ENCODE data around the gene HNRNPC. TPM values are rescaled to one million over a fixed set of nuclear protein-coding genes. Genes with fewer than 3 reads are reported as not detected.

Gene HNRNPC
- total RNA-seq, 1 experiment from 2014 or later = 1,062 TPM

DNA sequence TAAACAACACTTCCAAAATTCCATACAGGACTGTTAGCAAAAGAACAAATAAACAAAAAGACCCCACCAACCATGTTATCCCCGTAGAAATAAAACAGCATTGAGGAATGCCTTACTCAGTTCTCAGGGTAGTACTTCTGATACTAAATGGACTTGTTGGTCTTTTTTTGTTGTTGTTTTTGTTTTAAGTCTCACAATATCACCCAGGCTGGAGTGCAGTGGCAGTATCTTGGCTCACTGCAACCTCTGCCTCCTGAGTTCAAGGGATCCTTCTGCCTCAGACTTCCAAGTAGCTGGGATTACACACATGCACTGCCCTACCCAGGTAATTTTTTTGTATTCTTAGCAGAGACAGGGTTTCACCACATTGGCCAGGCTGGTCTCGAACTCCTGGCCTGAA lies 17.1 kb downstream of the HNRNPC start:
- Histone ChIP-seq H3K23ac (ENCODE audit: insufficient read length, low read depth, low read length) (no peak overlapping the region), H2BK20ac (ENCODE audit: low read depth, low read length, poor library complexity, severe bottlenecking) (no peak overlapping the region), H3K4ac (ENCODE audit: low read depth, low read length) (no peak overlapping the region), H3K79me2 (ENCODE audit: insufficient read depth, low read length) (peaks cover 84% of the 10 kb centered on the region), H4K5ac (ENCODE audit: insufficient read length, low read depth, low read length) (no peak overlapping the region), H3K27me3 (ENCODE audit: insufficient read depth, low read length) (no peaks in the 10 kb centered on the region), H3K23me2 (ENCODE audit: insufficient read length, low read depth, low read length, poor library complexity, severe bottlenecking) (no peaks in the 10 kb centered on the region), H3K79me1 (ENCODE audit: insufficient read depth, low read depth, low read length, poor library complexity, severe bottlenecking) (no peaks in the 10 kb centered on the region), H3K9me3 (ENCODE audit: control insufficient read depth, low read depth, low read length) (no peaks in the 10 kb centered on the region), H3K18ac (ENCODE audit: insufficient read length, low read depth, low read length) (no peak overlapping the region), H4K8ac (replicated peaks; ENCODE audit: insufficient read length, low read depth, low read length) (no peak overlapping the region), H3K9ac (ENCODE audit: extremely low read depth, insufficient read length, low read length) (no peak overlapping the region), H3K4me1 (ENCODE audit: insufficient read depth, low read length) (no peaks in the 10 kb centered on the region; the same call in 1 of the 2 replicates), H2BK5ac (ENCODE audit: insufficient read length, low read length) (no peak overlapping the region), H3K56ac (ENCODE audit: insufficient read length, low read depth, low read length) (no peak overlapping the region), H2AFZ (ENCODE audit: low read length) (no peak overlapping the region), H2BK12ac (ENCODE audit: insufficient read length, low read depth, low read length) (no peak overlapping the region), H2AK5ac (ENCODE audit: insufficient read length, low read length) (no peak overlapping the region), H3K4me2 (ENCODE audit: insufficient read depth, insufficient read length, low read length) (no peak overlapping the region), H4K20me1 (ENCODE audit: control insufficient read depth, insufficient read depth, insufficient read length) (no peaks in the 10 kb centered on the region), H3K14ac (ENCODE audit: insufficient read depth, low read length) (no peak overlapping the region), H4K91ac (ENCODE audit: insufficient read length, low read depth, low read length) (no peak overlapping the region), H3K27ac (ENCODE audit: insufficient read length, low read depth, low read length) (no peak overlapping the region), H2BK120ac (ENCODE audit: low read depth, low read length, poor library complexity, severe bottlenecking) (no peak overlapping the region), H2BK15ac (ENCODE audit: low read depth, low read length) (no peak overlapping the region), H3T11ph (ENCODE audit: low read length) (no peak overlapping the region)
- peaks cover 59 to 94% (median 85%) of the 10 kb centered on the region in 3 experiments for H3K36me3 Mint-ChIP-seq (ENCODE audit: insufficient read depth in 1 of 3, low read depth in 3 of 3)
- no peak overlapping the region for H3K4me3 Mint-ChIP-seq
- DNase-seq = no peak
- peak overlapping the region in 1 of 3 experiments; percentile 79; a peak in 4 of 7 replicates for H3K27ac Mint-ChIP-seq
- no peaks in the 10 kb centered on the region for H3K9me3 Mint-ChIP-seq
- peaks cover 24 to 35% of the 10 kb centered on the region in 2 experiments for H3K4me1 Mint-ChIP-seq
- no peaks in the 10 kb centered on the region for H3K27me3 Mint-ChIP-seq (ENCODE audit: low read depth)
- no peak for TF ChIP-seq CTCF (conservative IDR thresholded peaks at IDR 0.05)
- WGBS (ENCODE audit: extremely low coverage, insufficient read length, low lambda C conversion rate) = no CpG with 5 or more reads among the region's 2 CpGs

All from H9 (cell line).